Measurements from ENCODE around the gene SEC62.

SEC62 gene

DNA sequence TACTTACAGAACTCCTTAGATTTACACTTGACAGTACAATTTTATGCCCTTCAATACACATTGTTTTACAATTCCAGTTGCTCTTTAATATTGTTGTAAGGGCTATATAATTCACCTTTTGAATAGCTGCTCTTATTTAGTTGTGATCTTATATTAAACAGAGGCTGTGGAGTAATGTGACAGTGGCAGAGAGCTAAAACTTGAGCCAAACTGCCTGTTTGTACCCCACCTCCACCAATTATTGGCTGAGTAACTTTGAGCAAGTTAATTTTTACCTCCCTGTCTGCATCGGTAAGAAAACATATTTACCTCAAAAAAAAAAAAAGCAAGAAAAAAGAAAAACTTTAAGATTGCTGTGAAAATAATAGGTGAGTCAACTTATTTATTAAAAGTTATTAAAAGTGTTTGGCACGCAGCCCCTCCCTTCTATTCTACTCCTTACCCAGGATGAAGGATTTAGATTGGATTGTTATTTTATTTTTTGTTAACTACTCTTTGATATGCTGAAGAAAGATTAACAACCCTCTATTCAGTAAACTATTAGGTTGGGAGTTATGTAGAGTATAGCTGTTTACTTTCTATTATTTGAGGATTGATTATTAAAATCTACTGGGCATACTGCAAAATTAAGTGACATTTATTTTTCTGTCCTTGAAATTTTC is 1.7 kb downstream of the SEC62 start:
- no peaks in the 10 kb centered on the region for H3K9me3 ChIP-seq (ENCODE audit: control insufficient read depth, low read length)
- H3K4me3 ChIP-seq (ENCODE audit: low read length), result peak overlapping the region; percentile 97
- peaks cover 37% of the 10 kb centered on the region for H3K4me1 ChIP-seq (ENCODE audit: control insufficient read depth, insufficient read depth, low read length)
- peaks cover 12% of the 10 kb centered on the region for H3K36me3 ChIP-seq (ENCODE audit: control insufficient read depth, insufficient read depth, low read length, severe bottlenecking)
- peak overlapping the region; percentile 94 for H3K9ac ChIP-seq (ENCODE audit: low read length)
- no peak for DNase-seq (ENCODE audit: low read depth)
- no peaks in the 10 kb centered on the region for H3K27me3 ChIP-seq (replicated peaks; ENCODE audit: control insufficient read depth, insufficient read depth, low read length)

DNA sequence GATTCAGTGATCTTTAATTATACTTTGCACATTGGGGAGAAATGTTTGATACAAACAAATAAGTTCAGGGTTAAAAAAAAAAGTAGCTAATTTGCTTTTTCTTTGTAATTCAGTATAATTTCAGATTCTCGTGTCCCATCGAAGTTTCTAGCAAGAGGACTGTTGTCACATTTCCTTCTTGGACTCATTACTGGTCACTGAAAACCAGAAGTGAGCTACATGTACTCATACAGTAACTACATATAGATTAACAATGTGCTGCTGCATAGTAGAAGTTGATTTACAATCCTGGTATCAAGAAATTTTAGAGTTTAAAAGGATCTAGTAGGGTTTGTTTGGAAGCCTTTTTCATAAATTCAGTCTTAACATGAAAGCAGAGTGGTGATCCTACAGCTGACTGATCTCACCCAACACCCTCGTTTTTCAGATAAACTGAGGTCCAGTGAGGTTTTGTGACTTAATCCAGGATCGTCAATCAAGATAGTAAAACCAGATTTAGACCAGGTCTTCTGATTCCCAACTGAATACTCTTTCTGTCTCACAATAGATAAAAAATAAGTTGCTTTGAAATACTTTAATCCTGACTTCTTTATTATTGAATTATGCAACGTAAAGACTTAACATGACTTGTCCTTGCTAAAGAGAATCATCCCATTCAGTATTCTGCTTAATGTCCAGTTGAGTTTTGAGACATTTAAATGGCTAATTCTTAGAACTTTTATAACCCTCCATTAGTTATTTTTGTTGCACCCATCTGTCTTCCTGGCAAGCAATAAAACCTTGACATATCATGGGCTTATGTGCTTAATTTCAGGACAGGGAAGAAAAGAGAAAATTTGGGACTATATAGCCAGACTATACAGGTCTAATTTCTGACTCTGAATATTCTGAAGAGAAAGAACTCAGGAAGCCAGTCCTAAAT is 2.8 kb downstream of the SEC62 start:
- no peak for DNase-seq (ENCODE audit: low read depth)
- Histone ChIP-seq H3K36me3 (ENCODE audit: control insufficient read depth, insufficient read depth, low read length, severe bottlenecking) (peaks cover 20% of the 10 kb centered on the region), H3K4me1 (ENCODE audit: control insufficient read depth, insufficient read depth, low read length) (peaks cover 37% of the 10 kb centered on the region)

DNA sequence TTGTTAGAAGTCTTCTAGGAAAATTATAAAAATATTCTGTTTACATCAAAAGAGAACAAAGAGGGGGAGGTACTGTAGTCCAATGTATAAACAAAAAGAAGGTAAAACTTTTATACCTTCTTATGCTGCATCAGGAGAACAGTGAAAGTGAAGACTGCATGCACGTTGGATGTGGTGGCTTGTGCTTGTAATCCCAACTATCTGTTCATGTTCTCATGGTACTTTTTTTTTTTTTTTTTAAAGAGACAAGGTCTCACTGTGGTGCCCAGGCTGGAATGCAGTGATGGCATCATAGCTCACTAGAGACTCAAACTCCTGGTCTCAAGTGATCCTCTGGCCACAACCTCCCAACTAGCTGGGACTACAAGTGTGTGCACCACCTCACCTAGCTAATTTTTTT is 4.2 kb downstream of the SEC62 start:
- H3K36me3 ChIP-seq (ENCODE audit: control insufficient read depth, insufficient read depth, low read length, severe bottlenecking), result peaks cover 29% of the 10 kb centered on the region
- no peak overlapping the region for H3K9ac ChIP-seq (ENCODE audit: low read length)
- no peak overlapping the region for H3K4me3 ChIP-seq (ENCODE audit: low read length)
- H3K4me1 ChIP-seq (ENCODE audit: control insufficient read depth, insufficient read depth, low read length), result peaks cover 37% of the 10 kb centered on the region
- H3K27me3 ChIP-seq (replicated peaks; ENCODE audit: control insufficient read depth, insufficient read depth, low read length), result no peaks in the 10 kb centered on the region
- no peak for DNase-seq (ENCODE audit: low read depth)
- no peaks in the 10 kb centered on the region for H3K9me3 ChIP-seq (ENCODE audit: control insufficient read depth, low read length)

More for the DNA sequence above, 2.8 kb downstream of the SEC62 start:
- no peaks in the 10 kb centered on the region for H3K9me3 ChIP-seq (ENCODE audit: control insufficient read depth, low read length)
- H3K9ac ChIP-seq (ENCODE audit: low read length), result peak overlapping the region; percentile 94
- no peaks in the 10 kb centered on the region for H3K27me3 ChIP-seq (replicated peaks; ENCODE audit: control insufficient read depth, insufficient read depth, low read length)
- peak overlapping the region; percentile 97 for H3K4me3 ChIP-seq (ENCODE audit: low read length)

DNA sequence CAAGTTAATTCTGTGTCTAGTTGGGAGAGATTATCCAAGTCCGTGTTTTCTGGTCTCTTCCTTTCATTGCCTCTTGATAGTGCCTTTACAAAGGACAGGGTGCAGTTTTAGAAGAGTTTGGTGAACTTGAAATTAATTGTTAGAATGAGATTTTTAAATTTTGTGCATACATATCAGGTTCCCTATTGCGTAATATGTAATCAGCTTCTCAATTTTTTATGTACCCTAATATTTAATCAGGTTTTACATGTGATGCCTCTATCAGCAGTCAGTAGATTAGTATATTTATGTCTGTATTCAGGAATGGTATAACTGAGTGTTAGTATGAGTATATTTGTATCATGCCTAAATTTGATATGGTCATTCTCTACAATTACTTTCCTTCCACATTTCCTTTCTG is 4.9 kb downstream of the SEC62 start:
- H3K9ac ChIP-seq (ENCODE audit: low read length), result no peak overlapping the region
- H3K4me3 ChIP-seq (ENCODE audit: low read length), result no peak overlapping the region
- H3K36me3 ChIP-seq (ENCODE audit: control insufficient read depth, insufficient read depth, low read length, severe bottlenecking), result peaks cover 36% of the 10 kb centered on the region
- H3K27me3 ChIP-seq (replicated peaks; ENCODE audit: control insufficient read depth, insufficient read depth, low read length), result no peaks in the 10 kb centered on the region
- no peak for DNase-seq (ENCODE audit: low read depth)
- H3K9me3 ChIP-seq (ENCODE audit: control insufficient read depth, low read length), result no peaks in the 10 kb centered on the region
- peaks cover 33% of the 10 kb centered on the region for H3K4me1 ChIP-seq (ENCODE audit: control insufficient read depth, insufficient read depth, low read length)

GRCh38 chr3:169980055-169980454 is 13.4 kb downstream of the SEC62 start:
- Histone ChIP-seq H3K36me3 (ENCODE audit: control insufficient read depth, insufficient read depth, low read length, severe bottlenecking) (peaks cover 91% of the 10 kb centered on the region), H3K4me3 (ENCODE audit: low read length) (no peak overlapping the region), H3K27me3 (replicated peaks; ENCODE audit: control insufficient read depth, insufficient read depth, low read length) (no peaks in the 10 kb centered on the region), H3K9ac (ENCODE audit: low read length) (no peak overlapping the region), H3K4me1 (ENCODE audit: control insufficient read depth, insufficient read depth, low read length) (peaks cover 20% of the 10 kb centered on the region), H3K9me3 (ENCODE audit: control insufficient read depth, low read length) (no peaks in the 10 kb centered on the region)
- peak; percentile 87 for DNase-seq (ENCODE audit: low read depth)

GRCh38 chr3:169984292-169984691 is 17.7 kb downstream of the SEC62 start:
- H3K4me1 ChIP-seq (ENCODE audit: control insufficient read depth, insufficient read depth, low read length), result peaks cover 15% of the 10 kb centered on the region
- peaks cover 94% of the 10 kb centered on the region for H3K36me3 ChIP-seq (ENCODE audit: control insufficient read depth, insufficient read depth, low read length, severe bottlenecking)
- H3K9ac ChIP-seq (ENCODE audit: low read length), result no peak overlapping the region
- H3K9me3 ChIP-seq (ENCODE audit: control insufficient read depth, low read length), result no peaks in the 10 kb centered on the region
- no peaks in the 10 kb centered on the region for H3K27me3 ChIP-seq (replicated peaks; ENCODE audit: control insufficient read depth, insufficient read depth, low read length)
- no peak overlapping the region for H3K4me3 ChIP-seq (ENCODE audit: low read length)
- DNase-seq (ENCODE audit: low read depth), result no peak

- peak; percentile 30 for DNase-seq (ENCODE audit: low read depth)
- Histone ChIP-seq H3K36me3 (ENCODE audit: control insufficient read depth, insufficient read depth, low read length, severe bottlenecking) (peaks cover 93% of the 10 kb centered on the region), H3K4me3 (ENCODE audit: low read length) (no peak overlapping the region), H3K27me3 (replicated peaks; ENCODE audit: control insufficient read depth, insufficient read depth, low read length) (no peaks in the 10 kb centered on the region), H3K4me1 (ENCODE audit: control insufficient read depth, insufficient read depth, low read length) (peaks cover 10% of the 10 kb centered on the region), H3K9ac (ENCODE audit: low read length) (no peak overlapping the region), H3K9me3 (ENCODE audit: control insufficient read depth, low read length) (no peaks in the 10 kb centered on the region)
Observed at GRCh38 chr3:169990431-169990830, 23.8 kb downstream of the SEC62 start.

- Histone ChIP-seq H3K36me3 (ENCODE audit: control insufficient read depth, insufficient read depth, low read length, severe bottlenecking) (peaks cover 92% of the 10 kb centered on the region), H3K27me3 (replicated peaks; ENCODE audit: control insufficient read depth, insufficient read depth, low read length) (no peaks in the 10 kb centered on the region), H3K4me1 (ENCODE audit: control insufficient read depth, insufficient read depth, low read length) (peaks cover 10% of the 10 kb centered on the region), H3K9ac (ENCODE audit: low read length) (no peak overlapping the region), H3K9me3 (ENCODE audit: control insufficient read depth, low read length) (no peaks in the 10 kb centered on the region), H3K4me3 (ENCODE audit: low read length) (no peak overlapping the region)
- no peak for DNase-seq (ENCODE audit: low read depth)
Observed at GRCh38 chr3:169992156-169992555, 25.5 kb downstream of the SEC62 start.

GRCh38 chr3:169992781-169993180 is 26.2 kb downstream of the SEC62 start:
- Histone ChIP-seq H3K4me3 (ENCODE audit: low read length) (no peak overlapping the region), H3K9me3 (ENCODE audit: control insufficient read depth, low read length) (no peaks in the 10 kb centered on the region), H3K9ac (ENCODE audit: low read length) (no peak overlapping the region), H3K36me3 (ENCODE audit: control insufficient read depth, insufficient read depth, low read length, severe bottlenecking) (peaks cover 86% of the 10 kb centered on the region), H3K4me1 (ENCODE audit: control insufficient read depth, insufficient read depth, low read length) (peaks cover 10% of the 10 kb centered on the region), H3K27me3 (replicated peaks; ENCODE audit: control insufficient read depth, insufficient read depth, low read length) (no peaks in the 10 kb centered on the region)
- no peak for DNase-seq (ENCODE audit: low read depth)

DNA sequence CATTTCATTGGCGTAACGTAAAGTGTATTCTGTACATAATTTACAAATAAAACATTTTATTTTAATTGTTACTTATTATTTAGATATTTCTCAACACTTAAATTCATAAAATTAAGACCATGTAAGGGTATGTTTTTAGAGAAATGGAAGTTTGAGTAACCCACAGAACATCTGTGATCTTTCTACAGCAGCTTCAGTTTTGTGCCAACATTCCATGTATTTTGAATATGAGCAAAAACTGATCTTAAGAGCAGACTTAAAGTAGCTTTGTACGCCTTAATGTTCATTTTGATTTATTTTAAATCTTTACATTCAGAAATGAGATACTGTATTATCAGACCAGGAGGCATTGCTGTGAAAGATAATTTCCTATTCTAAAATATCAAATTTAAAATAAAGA is 27.2 kb downstream of the SEC62 start:
- no peak overlapping the region for H3K4me3 ChIP-seq (ENCODE audit: low read length)
- peaks cover 76% of the 10 kb centered on the region for H3K36me3 ChIP-seq (ENCODE audit: control insufficient read depth, insufficient read depth, low read length, severe bottlenecking)
- H3K27me3 ChIP-seq (replicated peaks; ENCODE audit: control insufficient read depth, insufficient read depth, low read length), result no peaks in the 10 kb centered on the region
- H3K9me3 ChIP-seq (ENCODE audit: control insufficient read depth, low read length), result no peaks in the 10 kb centered on the region
- H3K9ac ChIP-seq (ENCODE audit: low read length), result no peak overlapping the region
- H3K4me1 ChIP-seq (ENCODE audit: control insufficient read depth, insufficient read depth, low read length), result peaks cover 10% of the 10 kb centered on the region
- peak; percentile 8 for DNase-seq (ENCODE audit: low read depth)

- H3K9me3 ChIP-seq (ENCODE audit: control insufficient read depth, low read length), result no peaks in the 10 kb centered on the region
- H3K4me3 ChIP-seq (ENCODE audit: low read length), result no peak overlapping the region
- H3K36me3 ChIP-seq (ENCODE audit: control insufficient read depth, insufficient read depth, low read length, severe bottlenecking), result peaks cover 55% of the 10 kb centered on the region
- no peak overlapping the region for H3K9ac ChIP-seq (ENCODE audit: low read length)
- peaks cover 7% of the 10 kb centered on the region for H3K4me1 ChIP-seq (ENCODE audit: control insufficient read depth, insufficient read depth, low read length)
- H3K27me3 ChIP-seq (replicated peaks; ENCODE audit: control insufficient read depth, insufficient read depth, low read length), result no peaks in the 10 kb centered on the region
- DNase-seq (ENCODE audit: low read depth), result no peak
Observed at GRCh38 chr3:169996063-169996462, 29.5 kb downstream of the SEC62 start.

Data from adipocyte (in vitro differentiated cells).